Measurements from ENCODE around the gene DEGS2. TPM values are rescaled to one million over a fixed set of nuclear protein-coding genes. Genes with fewer than 3 reads are reported as not detected.

DEGS2 gene
- total RNA-seq, 1 experiment from 2014 or later: 1.6 TPM

DNA sequence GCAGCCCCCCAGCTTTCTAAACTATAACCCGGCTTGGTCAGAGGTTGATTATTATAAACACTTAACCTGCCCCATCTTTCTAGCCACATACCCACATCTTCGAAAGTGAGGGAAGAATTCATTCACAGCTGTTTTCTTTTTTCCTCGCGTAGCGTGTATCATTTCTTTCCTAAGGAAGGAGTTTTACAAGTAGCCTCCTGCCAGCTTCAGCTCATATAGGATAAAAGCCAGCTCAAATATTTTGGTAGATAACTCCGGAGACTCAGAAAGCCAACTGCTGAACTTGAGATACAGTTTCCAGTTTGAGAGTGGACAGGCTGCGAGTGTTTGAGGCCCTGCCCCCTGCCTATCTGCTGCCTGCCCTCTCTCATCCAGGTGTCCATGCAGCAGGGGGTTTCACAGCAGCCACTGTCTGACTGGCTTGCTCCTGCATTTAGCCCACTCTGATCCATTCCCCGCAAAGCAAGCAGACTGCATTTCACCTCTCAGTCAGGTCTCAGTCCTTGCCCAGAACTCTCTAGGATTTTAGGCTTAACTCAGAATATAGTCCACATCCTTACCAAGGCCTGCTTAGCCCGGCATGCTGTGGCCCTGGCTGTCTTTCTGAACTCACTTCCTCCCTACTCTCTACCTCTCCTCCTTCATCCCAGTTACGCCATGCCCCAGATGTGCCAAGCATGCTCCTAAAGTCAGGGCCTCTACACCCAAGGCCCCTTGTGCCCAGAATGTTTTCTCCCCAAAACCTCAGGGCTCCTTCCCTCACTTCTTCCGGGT, 47.3 kb downstream of the DEGS2 start:
- no peak for DNase-seq (ENCODE audit: low spot score)
- CTCF ChIA-PET: interaction anchor here (0.8 to 2.2 kb wide), 4 partner anchors 43 to 165 kb away, joined by 3 to 12 read pairs (median 4); no protein-coding TSS in a partner anchor

DNA sequence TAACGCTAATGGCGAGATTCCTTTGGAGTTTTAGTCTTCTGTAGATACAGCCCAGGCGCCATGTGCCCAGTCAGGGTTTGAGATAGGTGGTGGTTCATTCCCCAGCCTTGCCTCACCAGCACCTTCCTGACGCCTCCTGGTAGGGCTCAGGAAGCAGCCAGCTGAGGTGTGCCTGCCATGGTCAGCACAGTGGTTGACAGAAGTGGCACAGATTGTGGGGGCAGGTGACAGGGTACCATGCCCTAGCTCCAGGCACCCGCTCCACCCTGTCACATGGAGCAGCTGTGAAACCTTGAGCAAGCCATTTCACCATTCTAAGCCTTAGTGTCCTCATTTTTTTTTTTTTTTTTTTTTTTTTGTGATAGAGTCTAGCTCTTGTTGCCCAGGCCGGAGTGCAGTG, 48.6 kb downstream of the DEGS2 start:
- POLR2A ChIA-PET: no interaction called here
- Mint-ChIP-seq H3K27ac (no peak overlapping the region), H3K4me3 (no peak overlapping the region), H3K4me1 (peaks cover 11% of the 10 kb centered on the region), H3K27me3 (ENCODE audit: low read depth) (no peaks in the 10 kb centered on the region), H3K36me3 (no peaks in the 10 kb centered on the region), H3K9me3 (no peaks in the 10 kb centered on the region)
- ATAC-seq: no peak
- CTCF ChIA-PET: interaction anchor here (0.6 to 1.2 kb wide), 4 partner anchors 50 to 601 kb away, joined by 3 to 4 read pairs (median 3); no protein-coding TSS in a partner anchor
- no peak for DNase-seq (ENCODE audit: low spot score)
- TF ChIP-seq MXD4 (CRISPR knock-in tag; IDR thresholded peaks at IDR 0.05; ENCODE audit: borderline replicate concordance) (no peak), TEAD1 (CRISPR knock-in tag; IDR thresholded peaks at IDR 0.05) (no peak), ESRRA (CRISPR knock-in tag; IDR thresholded peaks at IDR 0.05; ENCODE audit: borderline replicate concordance) (no peak), NR2C2 (CRISPR knock-in tag; IDR thresholded peaks at IDR 0.05) (no peak), SMAD3 (CRISPR knock-in tag; IDR thresholded peaks at IDR 0.05; ENCODE audit: borderline replicate concordance) (no peak), ZNF263 (CRISPR knock-in tag; IDR thresholded peaks at IDR 0.05; ENCODE audit: low read depth) (no peak), CREB1 (CRISPR knock-in tag; IDR thresholded peaks at IDR 0.05) (no peak), PRRX2 (CRISPR knock-in tag; IDR thresholded peaks at IDR 0.05) (no peak), TCF7 (CRISPR knock-in tag; IDR thresholded peaks at IDR 0.05; ENCODE audit: low read depth) (no peak), KAT7 (CRISPR knock-in tag; IDR thresholded peaks at IDR 0.05; ENCODE audit: borderline replicate concordance) (no peak)

More for the DNA sequence above, 47.3 kb downstream of the DEGS2 start:
- peak overlapping the region; percentile 0 for H3K27ac Mint-ChIP-seq
- no peaks in the 10 kb centered on the region for H3K9me3 Mint-ChIP-seq
- H3K27me3 Mint-ChIP-seq (ENCODE audit: low read depth): no peaks in the 10 kb centered on the region
- no peak overlapping the region for H3K4me3 Mint-ChIP-seq
- H3K36me3 Mint-ChIP-seq: no peaks in the 10 kb centered on the region
- POLR2A ChIA-PET: no interaction called here
- no peak for ATAC-seq
- no peak for TF ChIP-seq ZNF219 (CRISPR knock-in tag; IDR thresholded peaks at IDR 0.05; ENCODE audit: borderline replicate concordance)
- TF ChIP-seq, protein P1, sequence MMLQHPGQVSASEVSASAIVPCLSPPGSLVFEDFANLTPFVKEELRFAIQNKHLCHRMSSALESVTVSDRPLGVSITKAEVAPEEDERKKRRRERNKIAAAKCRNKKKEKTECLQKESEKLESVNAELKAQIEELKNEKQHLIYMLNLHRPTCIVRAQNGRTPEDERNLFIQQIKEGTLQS (CRISPR knock-in tag; conservative IDR thresholded peaks at IDR 0.05): no peak
- TF ChIP-seq NR2C2 (CRISPR knock-in tag; IDR thresholded peaks at IDR 0.05): no peak
- no peak for TF ChIP-seq ZNF671 (CRISPR knock-in tag; IDR thresholded peaks at IDR 0.05)
- peaks cover 11% of the 10 kb centered on the region for H3K4me1 Mint-ChIP-seq

DNA sequence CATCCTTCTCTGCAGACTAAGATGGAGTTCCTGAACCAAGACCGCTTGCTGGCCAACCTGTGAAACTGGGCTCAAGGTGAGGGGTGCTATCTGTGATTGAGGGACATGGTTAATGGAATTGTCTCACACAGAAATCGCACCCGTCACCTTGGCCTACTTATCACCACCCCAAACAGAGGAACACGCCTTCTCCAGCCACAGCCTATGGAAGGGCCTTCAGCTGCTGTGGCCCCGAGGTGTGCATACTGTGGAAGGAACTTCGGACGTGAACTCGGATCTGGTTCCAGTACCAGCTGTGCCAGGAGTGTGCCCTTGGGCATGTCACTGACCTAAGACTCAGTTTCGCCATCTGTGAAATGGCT, 49.9 kb downstream of the DEGS2 start:
- H3K9me3 Mint-ChIP-seq: no peaks in the 10 kb centered on the region
- TF ChIP-seq FOXJ3 (CRISPR knock-in tag; IDR thresholded peaks at IDR 0.05; ENCODE audit: borderline replicate concordance) (no peak), RORB (CRISPR knock-in tag; IDR thresholded peaks at IDR 0.05) (no peak), SOX15 (CRISPR knock-in tag; IDR thresholded peaks at IDR 0.05) (no peak), CBFB (CRISPR knock-in tag; IDR thresholded peaks at IDR 0.05; ENCODE audit: low read depth) (no peak), TCF7 (CRISPR knock-in tag; IDR thresholded peaks at IDR 0.05; ENCODE audit: low read depth) (no peak), PRRX2 (CRISPR knock-in tag; IDR thresholded peaks at IDR 0.05) (no peak), MXD4 (CRISPR knock-in tag; IDR thresholded peaks at IDR 0.05; ENCODE audit: borderline replicate concordance) (no peak), ZNF317 (CRISPR knock-in tag; IDR thresholded peaks at IDR 0.05; ENCODE audit: borderline replicate concordance, low read depth) (no peak), ZNF263 (CRISPR knock-in tag; IDR thresholded peaks at IDR 0.05; ENCODE audit: low read depth) (no peak)
- TF ChIP-seq, protein P2, sequence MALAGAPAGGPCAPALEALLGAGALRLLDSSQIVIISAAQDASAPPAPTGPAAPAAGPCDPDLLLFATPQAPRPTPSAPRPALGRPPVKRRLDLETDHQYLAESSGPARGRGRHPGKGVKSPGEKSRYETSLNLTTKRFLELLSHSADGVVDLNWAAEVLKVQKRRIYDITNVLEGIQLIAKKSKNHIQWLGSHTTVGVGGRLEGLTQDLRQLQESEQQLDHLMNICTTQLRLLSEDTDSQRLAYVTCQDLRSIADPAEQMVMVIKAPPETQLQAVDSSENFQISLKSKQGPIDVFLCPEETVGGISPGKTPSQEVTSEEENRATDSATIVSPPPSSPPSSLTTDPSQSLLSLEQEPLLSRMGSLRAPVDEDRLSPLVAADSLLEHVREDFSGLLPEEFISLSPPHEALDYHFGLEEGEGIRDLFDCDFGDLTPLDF (CRISPR knock-in tag; IDR thresholded peaks at IDR 0.05): no peak
- TF ChIP-seq, protein P3, sequence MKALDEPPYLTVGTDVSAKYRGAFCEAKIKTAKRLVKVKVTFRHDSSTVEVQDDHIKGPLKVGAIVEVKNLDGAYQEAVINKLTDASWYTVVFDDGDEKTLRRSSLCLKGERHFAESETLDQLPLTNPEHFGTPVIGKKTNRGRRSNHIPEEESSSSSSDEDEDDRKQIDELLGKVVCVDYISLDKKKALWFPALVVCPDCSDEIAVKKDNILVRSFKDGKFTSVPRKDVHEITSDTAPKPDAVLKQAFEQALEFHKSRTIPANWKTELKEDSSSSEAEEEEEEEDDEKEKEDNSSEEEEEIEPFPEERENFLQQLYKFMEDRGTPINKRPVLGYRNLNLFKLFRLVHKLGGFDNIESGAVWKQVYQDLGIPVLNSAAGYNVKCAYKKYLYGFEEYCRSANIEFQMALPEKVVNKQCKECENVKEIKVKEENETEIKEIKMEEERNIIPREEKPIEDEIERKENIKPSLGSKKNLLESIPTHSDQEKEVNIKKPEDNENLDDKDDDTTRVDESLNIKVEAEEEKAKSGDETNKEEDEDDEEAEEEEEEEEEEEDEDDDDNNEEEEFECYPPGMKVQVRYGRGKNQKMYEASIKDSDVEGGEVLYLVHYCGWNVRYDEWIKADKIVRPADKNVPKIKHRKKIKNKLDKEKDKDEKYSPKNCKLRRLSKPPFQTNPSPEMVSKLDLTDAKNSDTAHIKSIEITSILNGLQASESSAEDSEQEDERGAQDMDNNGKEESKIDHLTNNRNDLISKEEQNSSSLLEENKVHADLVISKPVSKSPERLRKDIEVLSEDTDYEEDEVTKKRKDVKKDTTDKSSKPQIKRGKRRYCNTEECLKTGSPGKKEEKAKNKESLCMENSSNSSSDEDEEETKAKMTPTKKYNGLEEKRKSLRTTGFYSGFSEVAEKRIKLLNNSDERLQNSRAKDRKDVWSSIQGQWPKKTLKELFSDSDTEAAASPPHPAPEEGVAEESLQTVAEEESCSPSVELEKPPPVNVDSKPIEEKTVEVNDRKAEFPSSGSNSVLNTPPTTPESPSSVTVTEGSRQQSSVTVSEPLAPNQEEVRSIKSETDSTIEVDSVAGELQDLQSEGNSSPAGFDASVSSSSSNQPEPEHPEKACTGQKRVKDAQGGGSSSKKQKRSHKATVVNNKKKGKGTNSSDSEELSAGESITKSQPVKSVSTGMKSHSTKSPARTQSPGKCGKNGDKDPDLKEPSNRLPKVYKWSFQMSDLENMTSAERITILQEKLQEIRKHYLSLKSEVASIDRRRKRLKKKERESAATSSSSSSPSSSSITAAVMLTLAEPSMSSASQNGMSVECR (CRISPR knock-in tag; IDR thresholded peaks at IDR 0.05; ENCODE audit: borderline replicate concordance): no peak
- TF ChIP-seq, protein P4, sequence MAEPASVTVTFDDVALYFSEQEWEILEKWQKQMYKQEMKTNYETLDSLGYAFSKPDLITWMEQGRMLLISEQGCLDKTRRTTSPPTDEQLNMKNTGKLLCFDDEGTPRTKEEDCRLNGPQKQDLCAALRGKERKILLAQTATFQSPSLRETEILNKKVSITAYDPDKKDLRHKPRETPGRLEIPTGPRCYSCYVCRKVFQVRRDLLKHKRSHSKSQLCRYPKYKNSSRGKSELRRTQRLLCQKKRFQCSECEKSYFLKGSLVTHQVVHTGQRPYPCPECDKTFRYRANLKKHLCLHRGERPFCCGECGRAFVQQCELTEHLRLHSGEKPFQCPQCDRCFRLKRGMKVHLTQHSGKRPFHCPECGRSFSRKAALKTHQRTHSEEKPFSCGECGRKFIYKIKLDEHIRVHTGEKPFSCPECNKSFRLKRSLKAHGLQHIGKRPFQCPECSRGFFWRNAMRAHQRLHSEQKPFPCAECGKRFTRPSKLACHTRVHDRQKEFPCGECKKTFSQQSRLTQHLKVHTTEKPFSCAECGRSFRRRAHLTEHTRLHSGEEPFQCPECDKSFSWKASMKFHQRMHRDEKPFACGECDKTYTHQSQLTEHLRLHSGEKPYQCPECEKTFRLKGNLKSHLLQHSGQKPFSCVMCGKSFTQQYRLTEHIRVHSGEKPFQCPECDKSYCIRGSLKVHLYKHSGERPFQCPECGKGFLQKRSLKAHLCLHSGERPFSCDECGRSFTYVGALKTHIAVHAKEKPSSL (CRISPR knock-in tag; conservative IDR thresholded peaks at IDR 0.05): no peak
- TF ChIP-seq, protein P5, sequence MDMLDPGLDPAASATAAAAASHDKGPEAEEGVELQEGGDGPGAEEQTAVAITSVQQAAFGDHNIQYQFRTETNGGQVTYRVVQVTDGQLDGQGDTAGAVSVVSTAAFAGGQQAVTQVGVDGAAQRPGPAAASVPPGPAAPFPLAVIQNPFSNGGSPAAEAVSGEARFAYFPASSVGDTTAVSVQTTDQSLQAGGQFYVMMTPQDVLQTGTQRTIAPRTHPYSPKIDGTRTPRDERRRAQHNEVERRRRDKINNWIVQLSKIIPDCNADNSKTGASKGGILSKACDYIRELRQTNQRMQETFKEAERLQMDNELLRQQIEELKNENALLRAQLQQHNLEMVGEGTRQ (CRISPR knock-in tag; IDR thresholded peaks at IDR 0.05): no peak
- H3K27ac Mint-ChIP-seq: no peak overlapping the region
- no peak for DNase-seq (ENCODE audit: low spot score)
- POLR2A ChIA-PET: no interaction called here
- no peaks in the 10 kb centered on the region for H3K36me3 Mint-ChIP-seq
- no peak for ATAC-seq
- peaks cover 11% of the 10 kb centered on the region for H3K4me1 Mint-ChIP-seq
- CTCF ChIA-PET: interaction anchor here (0.9 to 2.2 kb wide), 4 partner anchors 38 to 139 kb away, joined by 3 to 13 read pairs (median 9); no protein-coding TSS in a partner anchor
- H3K4me3 Mint-ChIP-seq: no peak overlapping the region
- no peaks in the 10 kb centered on the region for H3K27me3 Mint-ChIP-seq (ENCODE audit: low read depth)

Data from WTC11 (cell line).